Uterus (tissue), 4 donors: ENCODE results near the gene MTRF1L. TPM values are rescaled to one million over a fixed set of nuclear protein-coding genes. Genes with fewer than 3 reads are reported as not detected.

ENCODE experiments used
- DNase-seq, 2 donors: peaks; one replicate each; pipeline ENCODE4 v3.0.0-alpha.2; 2019 to 2020
- H3K27ac ChIP-seq, 2 donors: fragments of 200-600 bp; sonication (generic); 1 replicate in 1 of 2; 2 replicates in 1 of 2; pipeline ENCODE4 v1.5.1; 2016 to 2018
- H3K27me3 ChIP-seq, 2 donors: fragments of 200-600 bp; sonication (generic); one replicate each; pipeline ENCODE4 v1.5.1; 2018 to 2019; ENCODE audit warnings: control low read depth in 1 of 2
- H3K36me3 ChIP-seq, 2 donors: fragments of 200-600 bp; sonication (generic); one replicate each; pipeline ENCODE4 v1.5.1; 2019; ENCODE audit warnings: control low read depth in 1 of 2
- H3K4me1 ChIP-seq, 2 donors: fragments of 200-600 bp; sonication (generic); one replicate each; pipeline ENCODE4 v1.5.1; 2018 to 2019; ENCODE audit warnings: control low read depth in 1 of 2
- H3K4me3 ChIP-seq, 2 donors: fragments of 200-600 bp; sonication (generic); 1 replicate in 1 of 2; 2 replicates in 1 of 2; pipeline ENCODE4 v1.5.1; 2018 to 2019; ENCODE audit warnings: mild to moderate bottlenecking in 1 of 2
- H3K9me3 ChIP-seq, 2 donors: fragments of 200-600 bp; sonication (generic); one replicate each; pipeline ENCODE4 v1.5.1; 2019; ENCODE audit warnings: control low read depth in 1 of 2
- CTCF ChIP-seq, 4 experiments: fragments of 200-600 bp in 2 of 4; fragments of 450-650 bp in 2 of 4; sonication (generic) in 2 of 4; IDR thresholded peaks; one replicate each; pipeline ENCODE4 v1.5.1; 2016 to 2019; ENCODE audit warnings: antibody characterized with exemption in 4 of 4, mild to moderate bottlenecking in 2 of 4, moderate library complexity in 1 of 4
- POLR2A ChIP-seq, 2 donors: fragments of 450-650 bp; IDR thresholded peaks; one replicate each; pipeline ENCODE4 v1.6.1; 2016; ENCODE audit warnings: antibody characterized with exemption in 2 of 2, mild to moderate bottlenecking in 1 of 2, moderate library complexity in 1 of 2
- intact Hi-C: fragments of 100-400 bp; cut with DNase I; formaldehyde crosslinking; loops from one replicate; pipeline ENCODE4 v1.15.1; 2023; ENCODE audit warnings: low total_unique reads
- total RNA-seq, 4 donors: library from RNA; depleted of rRNA in 3 of 4; stranded (reverse); fragments of >200 nt in 3 of 4; gene quantifications; one replicate each; pipeline versions ENCODE4 v1.1.0 to v1.2.4, GENCODE V29; 2014 to 2023
- donor health status: DM: yes; HTN: yes; CAD: no.

The MTRF1L gene
- total RNA-seq = 10 to 100 TPM in 3 of 4 donors, 1 to 10 TPM in 1; 9.5 to 26.4 (median 15.7) TPM

GRCh38 chr6:153002613-153003365 lies at the start of gene MTRF1L:
MTRF1L (minus strand) TSS chr6:153002709; CDS start chr6:153002685, 24 bp downstream.
- H3K9me3 ChIP-seq = no peaks in the 10 kb centered on the region
- TF ChIP-seq CTCF (IDR thresholded peaks at IDR 0.05) = no peak
- peak; percentile 50 to 66 for TF ChIP-seq POLR2A (IDR thresholded peaks at IDR 0.05)
- DNase-seq = peak; percentile 93 to 94
- no peaks in the 10 kb centered on the region for H3K27me3 ChIP-seq
- no peaks in the 10 kb centered on the region for H3K36me3 ChIP-seq
- intact Hi-C loops = no loop called here
- no peaks in the 10 kb centered on the region for H3K4me1 ChIP-seq
- H3K4me3 ChIP-seq = peak within 1 kb of the TSS; percentile 75 to 90
- peak within 1 kb of the TSS; percentile 81 to 87 for H3K27ac ChIP-seq

GRCh38 chr6:153051801-153052200 lies 49.3 kb upstream of the MTRF1L start:
- intact Hi-C loops = no loop called here
- no peaks in the 10 kb centered on the region for H3K4me1 ChIP-seq
- H3K36me3 ChIP-seq = no peaks in the 10 kb centered on the region
- no peaks in the 10 kb centered on the region for H3K27me3 ChIP-seq
- H3K27ac ChIP-seq = no peak overlapping the region
- H3K4me3 ChIP-seq = no peak overlapping the region
- H3K9me3 ChIP-seq = no peaks in the 10 kb centered on the region
- DNase-seq = no peak
- no peak for TF ChIP-seq CTCF (IDR thresholded peaks at IDR 0.05)
- TF ChIP-seq POLR2A (IDR thresholded peaks at IDR 0.05) = no peak

- Histone ChIP-seq H3K4me3 (no peak overlapping the region), H3K27ac (no peak overlapping the region), H3K27me3 (no peaks in the 10 kb centered on the region), H3K9me3 (no peaks in the 10 kb centered on the region), H3K4me1 (no peaks in the 10 kb centered on the region), H3K36me3 (no peaks in the 10 kb centered on the region)
- intact Hi-C loops = no loop called here
- TF ChIP-seq POLR2A (IDR thresholded peaks at IDR 0.05) (no peak), CTCF (IDR thresholded peaks at IDR 0.05) (no peak)
- DNase-seq = no peak
These were observed 46.1 kb upstream of the MTRF1L start for GRCh38 chr6:153048631-153049030.

- no peak for DNase-seq
- Histone ChIP-seq H3K4me1 (no peaks in the 10 kb centered on the region), H3K27ac (no peak overlapping the region), H3K36me3 (no peaks in the 10 kb centered on the region), H3K4me3 (no peak overlapping the region), H3K9me3 (no peaks in the 10 kb centered on the region), H3K27me3 (no peaks in the 10 kb centered on the region)
- intact Hi-C loops = no loop called here
- TF ChIP-seq CTCF (IDR thresholded peaks at IDR 0.05) (no peak), POLR2A (IDR thresholded peaks at IDR 0.05) (no peak)
These were observed 44.9 kb upstream of the MTRF1L start for GRCh38 chr6:153047386-153047785.

GRCh38 chr6:153045271-153045670 lies 42.8 kb upstream of the MTRF1L start:
- no peaks in the 10 kb centered on the region for H3K4me1 ChIP-seq

More at GRCh38 chr6:153045271-153045670, 42.8 kb upstream of the MTRF1L start:
- Histone ChIP-seq H3K27ac (no peak overlapping the region), H3K27me3 (no peaks in the 10 kb centered on the region), H3K36me3 (no peaks in the 10 kb centered on the region), H3K4me3 (no peak overlapping the region), H3K9me3 (no peaks in the 10 kb centered on the region)
- DNase-seq = no peak
- intact Hi-C loops = no loop called here
- TF ChIP-seq POLR2A (IDR thresholded peaks at IDR 0.05) (no peak), CTCF (IDR thresholded peaks at IDR 0.05) (no peak)
